RWPE2 (cell line): ENCODE measurements around the gene TANC1.

Source experiments
- ATAC-seq: fragments of 200-7000 bp; cut with Tn5 transposase; 3 replicates; pipeline ENCODE4 v1.9.1; 2021; ENCODE audit warnings: low read depth
- DNase-seq: peaks from one replicate; pipeline ENCODE4 v3.0.0-alpha.2; 2020; ENCODE audit warnings: low spot score
- H3K27ac ChIP-seq: fragments of 450-650 bp; 2 replicates; pipeline ENCODE4 v1.5.1; 2017; ENCODE audit warnings: mild to moderate bottlenecking; ENCODE audit not compliant: poor library complexity, severe bottlenecking
- H3K27me3 ChIP-seq: fragments of 250-450 bp; sonication (Bioruptor Pico); 2 replicates; pipeline ENCODE4 v1.5.1; 2021; ENCODE audit warnings: mild to moderate bottlenecking, moderate library complexity; ENCODE audit not compliant: insufficient read depth, poor library complexity, severe bottlenecking
- H3K36me3 ChIP-seq: fragments of 250-450 bp; sonication (Bioruptor Pico); 2 replicates; pipeline ENCODE4 v1.5.1; 2020; ENCODE audit warnings: low read depth, mild to moderate bottlenecking, moderate library complexity
- H3K4me1 ChIP-seq: fragments of 250-450 bp; sonication (Bioruptor Pico); 2 replicates; pipeline ENCODE4 v1.5.1; 2021; ENCODE audit warnings: mild to moderate bottlenecking, moderate library complexity; ENCODE audit not compliant: insufficient read depth, poor library complexity, severe bottlenecking
- H3K4me3 ChIP-seq: fragments of 250-450 bp; sonication (Bioruptor Pico); 2 replicates; pipeline ENCODE4 v1.5.1; 2021; ENCODE audit warnings: mild to moderate bottlenecking, moderate library complexity; ENCODE audit not compliant: severe bottlenecking
- H3K9me3 ChIP-seq: fragments of 250-450 bp; sonication (Bioruptor Pico); 2 replicates; pipeline ENCODE4 v1.5.1; 2021; ENCODE audit warnings: mild to moderate bottlenecking, moderate library complexity; ENCODE audit not compliant: severe bottlenecking
- CTCF ChIP-seq: fragments of 450-650 bp; IDR thresholded peaks from one replicate; pipeline ENCODE4 v1.5.1; 2017; ENCODE audit warnings: mild to moderate bottlenecking, moderate library complexity; ENCODE audit not compliant: poor library complexity, severe bottlenecking

Gene TANC1

GRCh38 chr2:158968396-158969161 is at the start of gene TANC1:
TANC1 (plus strand) TSS chr2:158968640; CDS start chr2:159065911, 97,271 bp downstream.
- H3K27ac ChIP-seq = peak within 1 kb of the TSS; percentile 79
- no peaks in the 10 kb centered on the region for H3K9me3 ChIP-seq
- TF ChIP-seq CTCF = no peak
- H3K27me3 ChIP-seq = no peaks in the 10 kb centered on the region
- H3K4me3 ChIP-seq = peak within 1 kb of the TSS; percentile 87
- H3K36me3 ChIP-seq = peaks cover 7% of the 10 kb centered on the region
- H3K4me1 ChIP-seq = peaks cover 42% of the 10 kb centered on the region
- ATAC-seq = peak; percentile 83
- DNase-seq = peak; percentile 96

- no peaks in the 10 kb centered on the region for H3K27me3 ChIP-seq
- no peak overlapping the region for H3K4me3 ChIP-seq
- H3K9me3 ChIP-seq = no peaks in the 10 kb centered on the region
- H3K4me1 ChIP-seq = peaks cover 17% of the 10 kb centered on the region
- no peaks in the 10 kb centered on the region for H3K36me3 ChIP-seq
- TF ChIP-seq CTCF = no peak
- no peak overlapping the region for H3K27ac ChIP-seq
- DNase-seq (no peak), ATAC-seq (no peak)
Measured at GRCh38 chr2:158921599-158922408, 46.6 kb upstream of the TANC1 start.

- no peak for DNase-seq
- no peak for TF ChIP-seq CTCF
- H3K4me3 ChIP-seq = no peak overlapping the region
- no peaks in the 10 kb centered on the region for H3K36me3 ChIP-seq
- ATAC-seq = no peak
- no peak overlapping the region for H3K27ac ChIP-seq
- no peaks in the 10 kb centered on the region for H3K27me3 ChIP-seq
- H3K9me3 ChIP-seq = no peaks in the 10 kb centered on the region
- peaks cover 20% of the 10 kb centered on the region for H3K4me1 ChIP-seq
Measured at GRCh38 chr2:158922601-158923000, 45.8 kb upstream of the TANC1 start.

- Histone ChIP-seq H3K27ac (no peak overlapping the region), H3K27me3 (no peaks in the 10 kb centered on the region), H3K4me3 (no peak overlapping the region), H3K9me3 (no peaks in the 10 kb centered on the region), H3K4me1 (peaks cover 20% of the 10 kb centered on the region), H3K36me3 (no peaks in the 10 kb centered on the region)
- no peak for TF ChIP-seq CTCF
- peak; percentile 34; the same call in 1 of the 3 replicates for ATAC-seq
- no peak for DNase-seq
Measured at GRCh38 chr2:158923180-158923594, 45.3 kb upstream of the TANC1 start.
